Measurements from ENCODE around the gene TTLL12.

TTLL12 gene

GRCh38 chr22:43198126-43198525, 11.2 kb upstream of the TTLL12 start:
- DNase-seq, result no peak

- no peak for DNase-seq
Measured at GRCh38 chr22:43197271-43197941, 10.5 kb upstream of the TTLL12 start.

GRCh38 chr22:43191831-43192230, 4.9 kb upstream of the TTLL12 start:
- no peak for DNase-seq

DNA sequence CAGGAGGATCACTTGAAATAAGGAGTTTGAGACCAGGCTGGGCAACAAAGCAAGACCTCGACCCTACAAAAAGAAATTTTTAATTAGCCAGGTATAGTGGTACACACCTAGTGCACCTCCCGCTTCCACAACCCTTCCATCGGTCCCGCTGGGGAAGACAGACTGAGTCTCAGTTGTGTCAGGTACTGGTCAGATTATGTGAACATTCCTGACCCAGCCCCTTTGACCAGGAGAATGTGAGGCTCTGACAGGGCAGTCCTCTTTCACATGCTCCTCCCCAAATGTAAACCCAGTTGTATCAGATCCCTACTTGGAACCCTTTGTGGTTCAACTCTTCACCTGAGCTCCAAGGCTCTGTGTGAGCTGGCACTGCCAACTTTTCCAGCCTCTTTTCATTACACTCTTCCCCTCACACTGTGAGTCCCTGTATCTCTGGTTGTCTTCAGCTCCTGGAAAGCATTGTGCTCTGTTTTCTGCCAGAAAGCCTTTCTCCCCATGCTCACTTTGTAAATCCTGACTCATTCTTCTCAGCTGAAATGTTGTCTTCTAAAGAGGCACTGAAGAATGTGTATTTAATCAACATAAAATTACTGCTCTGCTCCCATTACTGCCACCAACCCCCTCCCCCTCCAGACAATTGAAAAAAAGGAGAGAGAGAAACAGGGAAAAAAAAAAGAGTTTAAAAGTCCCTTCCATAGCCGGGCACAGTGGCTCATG, 2.1 kb upstream of the TTLL12 start:
- no peak for DNase-seq

DNA sequence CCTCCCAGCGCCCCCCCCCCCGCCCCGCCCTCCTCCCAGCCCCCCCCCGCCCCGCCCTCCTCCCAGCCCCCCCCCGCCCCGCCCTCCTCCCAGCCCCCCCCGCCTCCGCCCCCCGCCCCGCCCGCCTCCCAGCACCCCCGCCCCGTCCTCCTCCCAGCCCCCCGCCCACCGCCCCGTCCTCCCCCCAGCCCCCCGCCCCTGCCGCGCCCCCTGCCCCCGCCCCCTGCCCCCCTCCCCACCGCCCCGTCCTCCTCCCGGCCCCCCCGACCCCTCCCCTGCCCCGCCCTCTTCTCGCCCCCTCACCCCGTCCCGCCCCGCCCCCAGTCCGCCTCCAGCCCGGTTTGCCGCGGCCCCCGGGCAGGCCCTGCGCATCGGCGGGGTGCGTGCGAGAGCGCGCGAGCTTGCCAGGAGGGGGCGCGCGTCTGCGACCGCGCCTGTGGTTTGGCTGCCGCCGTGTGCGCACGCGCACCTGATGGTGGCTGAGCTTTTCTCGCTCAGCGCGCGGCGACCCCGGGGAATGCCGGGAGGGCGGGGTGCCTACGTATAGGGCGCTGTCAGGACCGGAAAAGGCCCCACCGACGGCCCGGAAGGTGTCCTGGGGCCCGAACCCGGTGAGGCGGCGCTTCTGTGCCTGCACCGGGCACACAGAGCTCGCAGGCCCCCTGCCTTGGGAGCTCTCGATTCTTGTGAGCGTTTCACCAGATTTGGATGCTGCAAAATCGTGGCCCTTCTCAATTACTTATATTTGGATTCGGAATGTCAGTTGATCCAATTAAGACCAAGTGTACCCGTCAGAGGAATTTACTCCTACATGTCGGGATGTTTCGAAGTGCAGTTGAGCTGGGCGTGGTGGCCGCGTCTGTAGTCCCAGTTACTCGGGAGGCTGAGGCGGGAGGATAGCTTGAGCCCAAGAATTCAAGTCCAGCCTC, 501 bp upstream of the TTLL12 start:
- DNase-seq, result peak; percentile 87

GRCh38 chr22:43185860-43186261, 1.1 kb downstream of the TTLL12 start:
- DNase-seq, result no peak

DNA sequence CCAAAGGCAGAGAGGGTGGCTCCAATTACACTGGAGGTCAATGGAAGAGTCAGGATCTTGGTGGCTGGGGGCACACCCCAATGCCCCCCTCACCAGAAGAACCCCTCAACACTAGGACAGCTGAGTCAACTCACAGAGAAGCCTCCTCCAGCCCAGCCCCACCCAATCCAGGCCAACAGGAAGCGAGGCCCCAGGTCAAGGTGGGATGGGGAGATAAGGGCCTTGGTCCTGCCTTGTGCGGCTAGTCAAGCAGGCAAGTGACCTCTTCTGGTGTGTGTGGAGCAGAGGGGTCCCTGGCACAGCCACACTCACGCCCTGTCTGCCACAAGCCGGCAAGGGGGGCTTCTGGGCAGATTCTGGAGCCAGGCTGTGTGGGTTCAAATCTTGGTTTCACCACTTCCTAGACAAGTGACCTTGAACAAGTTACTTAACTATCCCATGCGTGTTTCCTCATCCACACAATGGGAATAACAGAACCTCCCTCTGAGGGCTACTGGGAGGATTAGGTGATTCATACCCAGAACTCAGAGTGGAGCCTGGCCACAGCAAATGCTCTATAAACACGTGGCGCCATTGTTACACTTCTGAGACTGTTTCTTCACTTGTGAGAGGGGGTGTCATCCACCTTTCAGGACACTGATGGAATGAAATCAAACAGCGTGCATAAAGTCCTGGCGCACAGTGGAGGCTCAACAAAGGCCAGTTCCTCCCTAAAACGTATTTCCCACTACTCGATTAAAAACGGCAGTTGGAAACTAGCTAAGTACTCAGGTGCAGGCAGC, 3.2 kb downstream of the TTLL12 start:
- no peak for DNase-seq

DNA sequence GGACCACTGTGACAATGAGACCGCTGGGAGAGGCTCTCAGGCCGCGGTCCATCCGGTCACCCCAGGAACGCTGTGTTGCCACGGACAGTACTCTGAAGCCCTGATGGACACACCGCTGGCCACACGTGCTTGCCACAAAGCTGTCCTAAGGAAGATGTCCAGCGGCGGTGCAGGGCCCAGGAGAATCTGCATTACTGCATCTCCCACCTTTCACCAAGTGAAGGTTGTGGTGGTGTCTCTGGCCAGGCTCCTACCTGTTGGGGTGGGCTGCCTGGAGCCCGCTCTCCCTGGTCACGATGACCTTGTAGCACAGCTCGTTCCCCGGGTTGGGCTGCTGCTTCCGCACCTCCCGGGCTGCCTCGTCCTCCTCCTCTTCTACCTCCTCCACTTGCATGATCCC, 4.2 kb downstream of the TTLL12 start:
- DNase-seq, result no peak

- no peak for DNase-seq
Measured at GRCh38 chr22:43182118-43182517, 4.8 kb downstream of the TTLL12 start.

GRCh38 chr22:43181321-43182076, 5.4 kb downstream of the TTLL12 start:
- no peak for DNase-seq

DNA sequence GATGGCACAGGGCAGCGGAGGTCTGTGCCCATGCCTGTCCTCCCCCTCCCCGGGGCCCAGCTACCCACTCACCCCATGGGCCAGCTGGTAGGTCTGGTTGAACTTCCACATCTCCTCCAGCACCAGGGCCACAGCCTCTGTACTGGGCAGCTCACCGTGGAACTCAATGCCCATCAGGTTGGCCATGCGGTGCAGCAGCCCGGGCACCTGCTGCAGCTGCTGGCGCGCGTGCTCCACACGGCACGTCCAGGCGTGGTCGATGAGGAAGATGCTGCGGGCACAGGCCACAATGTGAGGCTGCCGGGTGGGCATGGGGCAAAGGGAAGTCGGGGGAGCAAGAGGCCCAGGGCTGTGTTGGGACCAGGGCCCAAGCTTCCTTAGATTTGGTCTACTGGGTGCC, 6.3 kb downstream of the TTLL12 start:
- no peak for DNase-seq

GRCh38 chr22:43179911-43180195, 7.1 kb downstream of the TTLL12 start:
- no peak for DNase-seq

- DNase-seq, result no peak
Measured at GRCh38 chr22:43179146-43179910, 7.6 kb downstream of the TTLL12 start.

DNA sequence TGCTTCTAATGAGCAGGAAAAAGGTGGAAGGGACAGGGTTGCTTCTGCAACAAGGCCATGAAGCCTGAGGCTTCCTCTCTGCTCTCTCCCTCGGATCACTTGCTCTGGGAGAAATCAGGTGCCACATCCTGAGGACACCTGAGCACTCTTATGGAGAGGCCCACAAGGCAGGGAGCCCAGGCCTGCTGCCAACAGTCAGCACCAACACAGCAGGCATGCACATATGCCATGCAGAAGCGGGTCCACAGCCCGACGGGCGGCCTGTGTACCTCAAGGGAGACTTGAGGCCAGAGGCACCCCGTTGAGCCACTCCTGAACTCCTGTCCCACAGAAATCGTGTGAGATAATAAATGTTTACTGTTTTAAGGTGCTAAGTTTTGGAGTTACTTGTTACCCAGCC, 9.5 kb downstream of the TTLL12 start:
- no peak for DNase-seq

DNA sequence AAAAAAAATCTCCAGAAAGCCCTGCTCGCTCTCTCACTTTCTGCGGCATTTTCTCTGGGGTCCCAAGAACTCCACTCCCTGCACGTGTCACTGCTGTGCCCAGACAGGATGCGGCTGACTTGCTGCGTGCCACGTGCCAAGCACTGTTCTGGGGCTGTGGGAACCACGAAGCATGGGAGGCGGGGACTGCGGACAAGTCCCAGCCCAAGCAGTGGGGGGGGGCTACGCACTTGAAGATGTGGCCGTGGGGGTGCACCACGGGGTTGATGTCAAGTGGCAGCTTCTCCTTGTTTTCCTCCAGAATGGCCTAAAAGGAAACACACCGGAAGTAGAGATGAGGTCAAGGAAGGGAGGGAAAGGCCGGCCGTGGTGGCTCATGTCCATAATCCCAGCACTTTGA, 10.8 kb downstream of the TTLL12 start:
- no peak for DNase-seq

- no peak for DNase-seq
Measured at GRCh38 chr22:43174941-43175531, 11.9 kb downstream of the TTLL12 start.

- DNase-seq, result no peak
Measured at GRCh38 chr22:43173976-43174720, 12.8 kb downstream of the TTLL12 start.

DNA sequence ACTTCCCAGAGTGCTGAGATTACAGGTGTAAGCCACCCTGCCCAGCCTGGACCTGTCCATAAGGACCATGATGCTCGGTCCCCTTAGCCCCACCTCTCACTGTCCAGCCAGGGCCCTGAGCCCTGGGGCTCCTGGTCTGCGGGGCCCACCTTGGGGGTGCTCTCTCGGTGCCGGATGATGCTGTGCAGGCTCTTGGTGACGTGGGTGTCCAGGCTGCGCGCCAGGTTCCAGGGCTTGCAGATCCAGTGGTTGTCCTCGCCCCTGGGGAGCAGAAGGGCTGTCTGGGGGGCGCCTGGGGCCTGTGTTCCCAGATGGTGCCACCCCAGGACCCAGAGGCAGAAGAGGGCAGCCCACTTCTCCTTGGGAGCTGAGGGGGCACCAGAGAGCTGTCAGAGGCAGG, 13.4 kb downstream of the TTLL12 start:
- no peak for DNase-seq

DNA sequence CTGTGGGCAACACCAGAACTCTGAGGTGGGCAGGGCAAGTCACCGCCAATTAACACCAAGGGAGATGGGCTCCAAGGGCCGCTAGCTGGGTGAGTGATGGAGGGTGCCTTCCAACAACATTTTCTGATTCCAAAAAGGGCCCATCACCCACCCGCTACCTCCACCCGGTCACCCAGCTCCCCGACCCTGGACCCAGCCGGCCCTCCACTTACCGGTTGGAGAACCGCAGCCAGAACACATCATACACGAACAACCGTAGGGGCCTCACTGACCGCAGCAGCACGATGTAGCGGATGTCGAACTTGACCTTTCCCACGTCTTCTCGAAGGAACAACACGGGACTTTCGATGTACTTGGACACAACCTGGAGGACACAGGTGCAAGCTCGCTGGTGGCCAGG, 14.7 kb downstream of the TTLL12 start:
- no peak for DNase-seq

DNA sequence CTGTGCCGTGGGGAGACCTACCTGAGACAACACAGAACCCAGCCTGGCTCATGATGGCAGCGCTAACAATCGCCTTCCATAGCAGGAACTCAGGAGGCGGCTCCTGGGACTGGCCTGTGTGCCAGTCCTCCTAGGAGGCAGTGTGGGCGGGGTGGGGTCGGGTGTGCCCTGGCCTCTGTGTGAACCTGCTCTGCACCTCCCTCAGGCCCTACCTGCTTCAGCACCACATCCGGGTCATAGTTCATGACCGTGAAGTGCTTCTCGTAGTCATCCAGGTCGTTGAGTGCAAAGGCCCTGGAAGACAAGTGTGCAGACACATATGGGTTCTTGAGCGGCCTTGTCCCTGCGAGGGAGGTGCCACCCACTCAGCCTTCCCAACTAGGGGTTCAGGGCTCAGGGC, 15.3 kb downstream of the TTLL12 start:
- no peak for DNase-seq
